Measurements from ENCODE around the gene MINK1.
A peak's percentile ranks its signal among the peaks of the same experiment; 100 is the strongest.

MINK1 gene

GRCh38 chr17:4850246-4850645 is 17.1 kb downstream of the MINK1 start:
- Histone ChIP-seq H3K27ac (ENCODE audit: poor library complexity, severe bottlenecking) (peak overlapping the region; percentile 99), H3K27me3 (ENCODE audit: insufficient read depth, poor library complexity, severe bottlenecking) (no peaks in the 10 kb centered on the region), H3K36me3 (ENCODE audit: low read depth) (peaks cover 12% of the 10 kb centered on the region; the same call in 1 of the 2 replicates), H3K4me3 (ENCODE audit: severe bottlenecking) (no peak overlapping the region), H3K4me1 (ENCODE audit: insufficient read depth, poor library complexity, severe bottlenecking) (peaks cover 83% of the 10 kb centered on the region), H3K9me3 (ENCODE audit: severe bottlenecking) (no peaks in the 10 kb centered on the region)
- DNase-seq (ENCODE audit: low spot score) (peak; percentile 84), ATAC-seq (ENCODE audit: low read depth) (peak; percentile 56)
- no peak for TF ChIP-seq CTCF (IDR thresholded peaks at IDR 0.05; ENCODE audit: poor library complexity, severe bottlenecking)

- Histone ChIP-seq H3K4me1 (ENCODE audit: insufficient read depth, poor library complexity, severe bottlenecking) (peaks cover 78% of the 10 kb centered on the region), H3K36me3 (ENCODE audit: low read depth) (peaks cover 12% of the 10 kb centered on the region; the same call in 1 of the 2 replicates), H3K4me3 (ENCODE audit: severe bottlenecking) (no peak overlapping the region), H3K27ac (ENCODE audit: poor library complexity, severe bottlenecking) (peak overlapping the region; percentile 99), H3K9me3 (ENCODE audit: severe bottlenecking) (no peaks in the 10 kb centered on the region), H3K27me3 (ENCODE audit: insufficient read depth, poor library complexity, severe bottlenecking) (no peaks in the 10 kb centered on the region)
- TF ChIP-seq CTCF (IDR thresholded peaks at IDR 0.05; ENCODE audit: poor library complexity, severe bottlenecking) = no peak
- DNase-seq (ENCODE audit: low spot score) (no peak), ATAC-seq (ENCODE audit: low read depth) (no peak)
These were observed 17.9 kb downstream of the MINK1 start for GRCh38 chr17:4851084-4851483.

- TF ChIP-seq CTCF (IDR thresholded peaks at IDR 0.05; ENCODE audit: poor library complexity, severe bottlenecking) = no peak
- H3K9me3 ChIP-seq (ENCODE audit: severe bottlenecking) = no peaks in the 10 kb centered on the region
- H3K27me3 ChIP-seq (ENCODE audit: insufficient read depth, poor library complexity, severe bottlenecking) = no peaks in the 10 kb centered on the region
- peaks cover 64% of the 10 kb centered on the region for H3K4me1 ChIP-seq (ENCODE audit: insufficient read depth, poor library complexity, severe bottlenecking)
- no peak for DNase-seq (ENCODE audit: low spot score)
- no peak for ATAC-seq (ENCODE audit: low read depth)
- 0 out of 2 replicates have a peak, but pooled peaks cover 5% of the 10 kb centered on the region for H3K36me3 ChIP-seq (ENCODE audit: low read depth)
- no peak overlapping the region for H3K4me3 ChIP-seq (ENCODE audit: severe bottlenecking)
- peak overlapping the region; percentile 99 for H3K27ac ChIP-seq (ENCODE audit: poor library complexity, severe bottlenecking)
These were observed 19.5 kb downstream of the MINK1 start for GRCh38 chr17:4852567-4853207.

GRCh38 chr17:4853208-4853671 is 20.1 kb downstream of the MINK1 start:
- H3K36me3 ChIP-seq (ENCODE audit: low read depth) = 0 out of 2 replicates have a peak, but pooled peaks cover 5% of the 10 kb centered on the region
- no peak for TF ChIP-seq CTCF (IDR thresholded peaks at IDR 0.05; ENCODE audit: poor library complexity, severe bottlenecking)
- no peak for DNase-seq (ENCODE audit: low spot score)
- no peaks in the 10 kb centered on the region for H3K27me3 ChIP-seq (ENCODE audit: insufficient read depth, poor library complexity, severe bottlenecking)
- no peak overlapping the region for H3K4me3 ChIP-seq (ENCODE audit: severe bottlenecking)
- H3K9me3 ChIP-seq (ENCODE audit: severe bottlenecking) = no peaks in the 10 kb centered on the region
- peak; percentile 11; the same call in 1 of the 3 replicates for ATAC-seq (ENCODE audit: low read depth)
- H3K4me1 ChIP-seq (ENCODE audit: insufficient read depth, poor library complexity, severe bottlenecking) = peaks cover 64% of the 10 kb centered on the region
- H3K27ac ChIP-seq (ENCODE audit: poor library complexity, severe bottlenecking) = peak overlapping the region; percentile 95

- Histone ChIP-seq H3K27ac (ENCODE audit: poor library complexity, severe bottlenecking) (peak overlapping the region; percentile 95), H3K9me3 (ENCODE audit: severe bottlenecking) (no peaks in the 10 kb centered on the region), H3K4me3 (ENCODE audit: severe bottlenecking) (no peak overlapping the region), H3K27me3 (ENCODE audit: insufficient read depth, poor library complexity, severe bottlenecking) (no peaks in the 10 kb centered on the region), H3K4me1 (ENCODE audit: insufficient read depth, poor library complexity, severe bottlenecking) (peaks cover 65% of the 10 kb centered on the region), H3K36me3 (ENCODE audit: low read depth) (peaks cover 6% of the 10 kb centered on the region; the same call in 1 of the 2 replicates)
- ATAC-seq (ENCODE audit: low read depth) (peak; percentile 57), DNase-seq (ENCODE audit: low spot score) (peak; percentile 93)
- TF ChIP-seq CTCF (IDR thresholded peaks at IDR 0.05; ENCODE audit: poor library complexity, severe bottlenecking) = no peak
These were observed 21.1 kb downstream of the MINK1 start for GRCh38 chr17:4854111-4854681.
